Activated B cell treated with CpG ODN at 0.5 μM for 24 hours (primary cell): ENCODE results near the gene C19orf25. TPM values are rescaled to one million over a fixed set of nuclear protein-coding genes. Genes with fewer than 3 reads are reported as not detected.

Experiments
- ATAC-seq: fragments of 200-7000 bp; cut with Tn5 transposase; one replicate; pipeline ENCODE4 v1.10.0; 2021; ENCODE audit warnings: low read depth, mild to moderate bottlenecking, moderate library complexity
- CTCF ChIA-PET: fragments of 350-600 bp; sonication (Branson Sonifier 250); formaldehyde crosslinking; loops from one replicate; lab custom pipeline; 2021; ENCODE audit warnings: antibody characterized with exemption; lab: Charles Lee
- POLR2A ChIA-PET: fragments of 350-600 bp; sonication (Branson Sonifier 250); formaldehyde crosslinking; loops from one replicate; lab custom pipeline; 2021; ENCODE audit warnings: antibody characterized with exemption; lab: Charles Lee
- DNase-seq: peaks from one replicate; pipeline ENCODE4 v3.0.0; 2022
- H3K27ac Mint-ChIP-seq: one replicate; pipeline ENCODE4 v1.8.0; 2020; ENCODE audit warnings: mixed read lengths
- H3K27me3 Mint-ChIP-seq: one replicate; pipeline ENCODE4 v1.8.0; 2021; ENCODE audit warnings: mixed read lengths
- H3K36me3 Mint-ChIP-seq: one replicate; pipeline ENCODE4 v1.8.0; 2021; ENCODE audit warnings: low read depth, mixed read lengths
- H3K4me1 Mint-ChIP-seq: one replicate; pipeline ENCODE4 v1.8.0; 2021; ENCODE audit warnings: mixed read lengths
- H3K4me3 Mint-ChIP-seq: one replicate; pipeline ENCODE4 v1.8.0; 2020; ENCODE audit warnings: mild to moderate bottlenecking, mixed read lengths
- H3K9me3 Mint-ChIP-seq: one replicate; pipeline ENCODE4 v1.8.0; 2020; ENCODE audit warnings: mixed read lengths
- intact Hi-C: fragments of 100-400 bp; cut with micrococcal nuclease; formaldehyde crosslinking; loops from one replicate; pipeline ENCODE4 v1.15.1; 2024
- total RNA-seq: library from RNA; stranded (reverse); gene quantifications from 2 replicates; pipeline ENCODE4 v1.2.3, GENCODE V29; 2022
- TF ChIP-seq, protein P1 (sequence below): fragments of 200-600 bp; IDR thresholded peaks from one replicate; pipeline ENCODE4 v1.8.0; 2022; ENCODE audit warnings: antibody characterized with exemption, mild to moderate bottlenecking

Gene C19orf25
- total RNA-seq, 1 donor from 2014 or later = 55.7 TPM

GRCh38 chr19:1490311-1491113, 11.5 kb upstream of the C19orf25 start, which contains the start of gene PCSK4:
PCSK4 (minus strand) TSS chr19:1490350; CDS start chr19:1490346, 4 bp downstream.
- Mint-ChIP-seq H3K27me3 (peaks cover 5% of the 10 kb centered on the region), H3K9me3 (no peaks in the 10 kb centered on the region), H3K4me3 (peak within 1 kb of the TSS; percentile 89), H3K27ac (peak within 1 kb of the TSS; percentile 88), H3K4me1 (peaks cover 12% of the 10 kb centered on the region), H3K36me3 (no peaks in the 10 kb centered on the region)
- TF ChIP-seq, protein P1, sequence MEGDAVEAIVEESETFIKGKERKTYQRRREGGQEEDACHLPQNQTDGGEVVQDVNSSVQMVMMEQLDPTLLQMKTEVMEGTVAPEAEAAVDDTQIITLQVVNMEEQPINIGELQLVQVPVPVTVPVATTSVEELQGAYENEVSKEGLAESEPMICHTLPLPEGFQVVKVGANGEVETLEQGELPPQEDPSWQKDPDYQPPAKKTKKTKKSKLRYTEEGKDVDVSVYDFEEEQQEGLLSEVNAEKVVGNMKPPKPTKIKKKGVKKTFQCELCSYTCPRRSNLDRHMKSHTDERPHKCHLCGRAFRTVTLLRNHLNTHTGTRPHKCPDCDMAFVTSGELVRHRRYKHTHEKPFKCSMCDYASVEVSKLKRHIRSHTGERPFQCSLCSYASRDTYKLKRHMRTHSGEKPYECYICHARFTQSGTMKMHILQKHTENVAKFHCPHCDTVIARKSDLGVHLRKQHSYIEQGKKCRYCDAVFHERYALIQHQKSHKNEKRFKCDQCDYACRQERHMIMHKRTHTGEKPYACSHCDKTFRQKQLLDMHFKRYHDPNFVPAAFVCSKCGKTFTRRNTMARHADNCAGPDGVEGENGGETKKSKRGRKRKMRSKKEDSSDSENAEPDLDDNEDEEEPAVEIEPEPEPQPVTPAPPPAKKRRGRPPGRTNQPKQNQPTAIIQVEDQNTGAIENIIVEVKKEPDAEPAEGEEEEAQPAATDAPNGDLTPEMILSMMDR = no peak
- peak; percentile 94 for DNase-seq
- peak; percentile 83 for ATAC-seq
- ChIA-PET CTCF (no interaction called here), POLR2A (interaction anchor here (0.5 to 1.9 kb wide), 14 partner anchors 13 to 662 kb away, joined by 3 to 10 read pairs (median 5); partner anchors contain the start of genes CIRBP and FAM174C)
- intact Hi-C loops = loop anchor here (1.0 kb wide), 3 partner anchors 11 to 52 kb away; partner anchors contain the start of genes C19orf25 and RPS15

DNA sequence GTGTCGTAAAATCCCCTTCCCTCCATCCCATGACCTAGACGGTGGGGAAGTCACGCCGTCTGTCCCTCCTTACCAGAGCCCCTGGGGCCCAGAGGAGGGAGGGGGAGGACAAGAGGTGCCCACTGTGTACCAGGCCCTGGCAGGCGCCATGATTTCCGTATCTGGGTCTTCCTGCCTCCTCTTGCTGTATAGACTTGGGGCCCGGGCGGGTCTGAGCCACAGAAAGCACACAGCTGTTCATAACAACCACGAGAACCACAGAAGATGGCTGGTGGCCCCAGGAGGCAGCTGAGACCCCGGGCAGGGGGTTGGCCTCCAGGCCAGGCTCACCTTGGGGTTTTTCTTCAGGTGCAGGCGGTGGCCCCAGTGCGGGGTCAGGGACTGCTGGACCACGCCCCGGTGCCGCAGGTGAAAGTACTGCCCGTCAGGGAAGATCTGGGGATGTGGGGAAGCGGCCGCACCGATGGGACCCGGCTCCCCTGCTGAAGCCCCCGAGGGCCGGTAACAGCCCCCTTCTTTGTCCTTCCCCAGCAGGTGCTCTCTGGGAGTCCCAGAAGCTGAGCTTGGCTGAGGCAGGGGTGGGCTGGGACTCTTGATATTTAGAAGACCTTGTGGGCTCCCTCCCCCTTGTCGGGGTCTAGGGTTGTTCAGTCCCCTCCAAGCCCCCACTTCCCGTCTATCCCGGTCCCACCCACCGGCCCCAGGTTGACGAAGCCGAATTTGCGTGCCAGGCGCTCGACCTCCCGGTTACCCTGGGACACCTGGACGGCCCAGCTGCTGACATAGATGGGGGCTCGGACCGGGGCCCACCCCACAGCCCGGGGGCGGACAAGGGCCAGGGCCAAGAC, 10.7 kb upstream of the C19orf25 start:
- DNase-seq = no peak
- intact Hi-C loops = loop anchor here (1.0 kb wide), 3 partner anchors 10 to 51 kb away; partner anchors contain the start of genes C19orf25 and RPS15
- Mint-ChIP-seq H3K36me3 (no peaks in the 10 kb centered on the region), H3K4me1 (peaks cover 12% of the 10 kb centered on the region), H3K27ac (no peak overlapping the region), H3K4me3 (peak overlapping the region; percentile 50), H3K27me3 (peaks cover 5% of the 10 kb centered on the region), H3K9me3 (no peaks in the 10 kb centered on the region)
- ChIA-PET POLR2A (interaction anchor here (1.9 kb wide), 1 partner anchor 16 kb away, joined by 5 read pairs; no protein-coding TSS in a partner anchor), CTCF (no interaction called here)
- no peak for ATAC-seq
- TF ChIP-seq, protein P1 = no peak

GRCh38 chr19:1488282-1488601, 9.2 kb upstream of the C19orf25 start:
- POLR2A ChIA-PET = no interaction called here
- Mint-ChIP-seq H3K4me1 (peaks cover 12% of the 10 kb centered on the region), H3K27ac (no peak overlapping the region), H3K36me3 (no peaks in the 10 kb centered on the region), H3K27me3 (peaks cover 5% of the 10 kb centered on the region), H3K9me3 (no peaks in the 10 kb centered on the region), H3K4me3 (no peak overlapping the region)
- intact Hi-C loops = no loop called here
- CTCF ChIA-PET = no interaction called here
- DNase-seq (no peak), ATAC-seq (no peak)
- TF ChIP-seq, protein P1 = no peak

DNA sequence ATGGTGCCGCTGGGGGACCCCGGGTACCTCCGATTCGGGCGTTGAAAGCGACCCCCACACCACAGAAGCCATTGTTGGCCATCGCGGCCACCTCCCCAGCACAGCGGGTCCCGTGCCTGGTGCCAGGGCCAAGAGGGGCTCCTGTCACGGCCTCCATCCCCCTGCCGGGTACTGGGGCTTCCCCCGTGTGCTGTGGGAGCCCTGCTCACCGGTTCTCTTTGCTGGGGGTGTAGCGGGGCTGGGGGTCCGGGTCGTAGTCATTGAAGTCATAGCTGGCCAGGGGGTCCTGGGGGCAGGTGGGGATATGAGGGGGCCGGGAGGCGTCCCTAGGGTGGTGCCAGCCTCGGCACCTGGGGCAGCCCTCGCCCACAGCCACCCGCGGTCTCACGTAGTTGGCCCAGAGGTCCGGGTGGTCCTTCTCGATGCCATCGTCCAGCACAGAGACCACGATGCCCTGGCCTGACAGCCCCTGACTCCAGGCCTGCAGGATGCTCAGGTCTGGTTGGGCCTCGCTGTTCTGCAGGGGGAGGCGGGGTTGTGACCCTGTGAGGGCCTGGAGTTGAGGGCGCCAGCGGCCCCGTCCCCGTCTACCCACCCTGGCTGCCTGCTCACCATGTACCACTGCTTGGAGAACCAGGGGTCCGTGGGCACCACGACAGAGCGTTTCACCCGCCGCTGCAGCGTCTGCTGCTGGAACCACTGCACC, 8.7 kb upstream of the C19orf25 start:
- DNase-seq = no peak
- no peak overlapping the region for H3K27ac Mint-ChIP-seq
- H3K27me3 Mint-ChIP-seq = peaks cover 5% of the 10 kb centered on the region
- H3K36me3 Mint-ChIP-seq = no peaks in the 10 kb centered on the region
- no peaks in the 10 kb centered on the region for H3K9me3 Mint-ChIP-seq
- intact Hi-C loops = no loop called here
- H3K4me1 Mint-ChIP-seq = peaks cover 12% of the 10 kb centered on the region
- TF ChIP-seq, protein P1 = no peak
- no peak for ATAC-seq
- POLR2A ChIA-PET = no interaction called here
- CTCF ChIA-PET = no interaction called here
- no peak overlapping the region for H3K4me3 Mint-ChIP-seq
